ENCODE measurements around the gene ZNF750.

Gene ZNF750

DNA sequence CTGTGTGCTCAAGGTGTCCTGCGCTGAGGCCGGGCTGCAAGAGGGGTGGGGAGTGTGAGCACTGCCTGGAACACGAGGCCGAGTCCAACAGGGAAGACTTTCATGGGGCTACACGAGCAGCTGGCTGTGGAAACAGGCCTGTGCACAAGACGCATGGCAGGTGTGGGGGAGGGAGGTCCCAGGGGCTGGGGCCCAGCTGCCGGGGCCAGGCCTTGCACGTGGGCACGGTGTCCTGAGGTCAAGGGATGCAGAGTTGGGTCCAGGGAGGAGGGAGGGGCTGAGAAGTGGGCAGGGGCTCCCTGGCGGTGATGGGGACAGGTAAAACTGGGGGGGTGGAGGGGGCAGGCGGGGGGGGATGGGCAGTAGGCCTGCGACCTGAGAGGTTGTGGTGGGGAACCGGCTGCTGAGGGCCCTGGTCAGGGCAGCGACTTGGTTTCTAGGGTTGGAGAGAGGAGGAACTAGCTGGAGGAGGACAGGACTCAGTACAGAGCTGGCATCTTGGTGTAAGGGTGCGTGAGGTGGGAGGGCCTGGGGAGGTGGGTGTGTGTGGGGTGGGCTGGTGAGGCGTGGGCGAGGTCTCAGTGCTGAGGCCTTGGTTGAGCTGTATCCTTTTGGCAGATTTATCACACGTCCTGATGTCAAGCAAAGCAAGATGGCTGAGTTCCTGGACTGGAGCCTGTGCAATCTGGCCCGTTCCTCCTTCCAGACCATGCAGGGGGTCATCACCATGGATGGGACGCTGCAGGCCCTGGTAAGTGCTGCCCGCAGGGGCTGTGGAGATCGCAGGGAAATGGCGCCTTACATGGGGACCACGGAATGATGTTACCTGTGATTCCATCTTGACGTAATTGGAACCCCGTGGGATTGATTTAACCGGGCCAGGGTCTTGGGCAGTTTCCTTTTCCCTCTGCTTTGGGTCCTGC, 58.6 kb downstream of the ZNF750 start:
- no peaks in the 10 kb centered on the region for H3K9me3 ChIP-seq (ENCODE audit: control insufficient read depth, insufficient read depth, low read length)
- H3K4me3 ChIP-seq (ENCODE audit: low read depth, low read length): no peak overlapping the region
- no peak overlapping the region for H3K9ac ChIP-seq (ENCODE audit: low read depth, low read length)
- H3K4me1 ChIP-seq (ENCODE audit: control insufficient read depth, insufficient read depth, low read length): peaks cover 3% of the 10 kb centered on the region
- peaks cover 39% of the 10 kb centered on the region for H3K36me3 ChIP-seq (ENCODE audit: control insufficient read depth, insufficient read depth, low read length)
- no peaks in the 10 kb centered on the region for H3K27me3 ChIP-seq (ENCODE audit: control insufficient read depth, insufficient read depth, low read length)

DNA sequence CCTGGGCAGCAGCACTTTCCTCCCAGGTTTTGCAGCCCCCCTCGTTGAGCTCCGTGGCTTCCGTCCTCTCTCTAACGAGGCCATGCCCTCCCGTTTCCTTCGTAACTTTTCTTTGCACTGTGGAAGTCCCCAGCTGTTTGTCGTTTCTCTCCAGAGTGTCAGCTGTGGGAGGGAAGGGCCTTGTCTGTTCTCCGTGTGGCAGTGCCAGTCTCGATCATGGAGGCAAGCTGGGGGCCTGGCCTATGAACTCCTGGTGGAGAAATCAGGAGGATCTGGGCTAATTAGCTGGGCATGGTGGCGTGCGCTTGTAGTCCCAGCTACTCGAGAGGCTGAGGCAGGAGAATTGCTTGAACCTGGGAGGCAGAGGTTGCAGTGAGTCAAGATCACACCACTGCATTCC, 59.6 kb downstream of the ZNF750 start:
- no peak overlapping the region for H3K4me3 ChIP-seq (ENCODE audit: low read depth, low read length)
- no peaks in the 10 kb centered on the region for H3K9me3 ChIP-seq (ENCODE audit: control insufficient read depth, insufficient read depth, low read length)
- H3K27me3 ChIP-seq (ENCODE audit: control insufficient read depth, insufficient read depth, low read length): no peaks in the 10 kb centered on the region
- H3K36me3 ChIP-seq (ENCODE audit: control insufficient read depth, insufficient read depth, low read length): peaks cover 35% of the 10 kb centered on the region
- no peak overlapping the region for H3K9ac ChIP-seq (ENCODE audit: low read depth, low read length)
- peaks cover 4% of the 10 kb centered on the region for H3K4me1 ChIP-seq (ENCODE audit: control insufficient read depth, insufficient read depth, low read length)

GRCh38 chr17:82779541-82779940, 60.3 kb downstream of the ZNF750 start:
- Histone ChIP-seq H3K4me1 (ENCODE audit: control insufficient read depth, insufficient read depth, low read length) (peaks cover 5% of the 10 kb centered on the region), H3K9ac (ENCODE audit: low read depth, low read length) (no peak overlapping the region), H3K9me3 (ENCODE audit: control insufficient read depth, insufficient read depth, low read length) (no peaks in the 10 kb centered on the region), H3K27me3 (ENCODE audit: control insufficient read depth, insufficient read depth, low read length) (no peaks in the 10 kb centered on the region), H3K36me3 (ENCODE audit: control insufficient read depth, insufficient read depth, low read length) (peaks cover 37% of the 10 kb centered on the region), H3K4me3 (ENCODE audit: low read depth, low read length) (no peak overlapping the region)
